Psoas muscle (tissue), 8 donors: ENCODE data around the gene LARP6. TPM values are rescaled to one million over a fixed set of nuclear protein-coding genes. Genes with fewer than 3 reads are reported as not detected.

Source experiments
- ATAC-seq, 4 donors: fragments of 200-7000 bp; cut with Tn5 transposase; one replicate each; pipeline ENCODE4 v1.9.1; 2020; ENCODE audit warnings: moderate library complexity in 3 of 4, mild to moderate bottlenecking in 2 of 4
- DNase-seq, 2 donors: peaks; one replicate each; pipeline ENCODE4 v3.0.0-alpha.2; 2020
- H3K27ac ChIP-seq: fragments of 200-600 bp; one replicate; pipeline ENCODE4 v1.8.0; 2022
- H3K27me3 ChIP-seq, 3 donors: fragments of 200-600 bp in 1 of 3; one replicate each; pipeline versions ENCODE4 v1.6.1 to v1.8.0; 2013 to 2022; ENCODE audit warnings: low read length in 2 of 3, mild to moderate bottlenecking in 2 of 3, moderate library complexity in 1 of 3; ENCODE audit not compliant: insufficient read depth in 3 of 3
- H3K36me3 ChIP-seq, 2 donors: fragments of 200-600 bp in 1 of 2; one replicate each; pipeline versions ENCODE4 v1.6.1 to v1.8.0; 2013 to 2022; ENCODE audit warnings: low read depth in 1 of 2, mild to moderate bottlenecking in 1 of 2, moderate library complexity in 1 of 2; ENCODE audit not compliant: insufficient read depth in 1 of 2
- H3K4me1 ChIP-seq: fragments of 200-600 bp; one replicate; pipeline ENCODE4 v1.8.0; 2022
- H3K4me3 ChIP-seq: fragments of 200-600 bp; one replicate; pipeline ENCODE4 v1.8.0; 2022; ENCODE audit warnings: mild to moderate bottlenecking
- H3K9me3 ChIP-seq: fragments of 200-600 bp; one replicate; pipeline ENCODE4 v1.8.0; 2022
- CTCF ChIP-seq: fragments of 200-600 bp; IDR thresholded peaks from one replicate; pipeline ENCODE4 v1.8.0; 2022; ENCODE audit warnings: antibody characterized with exemption
- WGBS, 3 donors: extraction: QIAGEN DNeasy Blood & Tissue Kit; methylation state at CpG; one replicate each; pipeline versions ENCODE4 v1.1.6 to v1.1.7; 2013; 5-methylcytosine and 5-hydroxymethylcytosine counted together
- intact Hi-C, 2 donors: fragments of 100-400 bp; cut with DNase I; formaldehyde crosslinking; loops; one replicate each; pipeline versions ENCODE4 v1.11.0 to v1.14.2; 2022
- polyA plus RNA-seq, 3 donors: library from polyadenylated mRNA; stranded (reverse); fragments of 200-250 nt; gene quantifications; one replicate each; pipeline ENCODE4 v1.2.3, GENCODE V29; 2013
- total RNA-seq, 4 donors: library from RNA; stranded (reverse); fragmentation: NEBNext Ultra II Directional in 2 of 4; extraction: Animal tissue kit (Norgen Biotek cat#: 25700) in 2 of 4; gene quantifications; one replicate each; pipeline versions ENCODE4 v1.2.1 to v1.2.4, GENCODE V29; 2021 to 2023
- donor health status: healthy with polysubstance abuse.
- donor health status: DM: no; HTN: no; CAD: no; lungs with moderate emphysema.
- donor health status: Bipolar disorder and iron deficiency.
- donor health status: healthy.
- donor health status: DM: yes; HTN: yes; CAD: no.
- donor health status: DM: no; HTN: no; CAD: no.
- donor health status: DM: no; HTN: no; CAD: no.
- donor health status: DM: yes; HTN: yes; CAD: no.

The LARP6 gene
- total and polyA plus RNA-seq, 7 donors, result 2.9 to 18.9 (median 6.4) TPM

- no peak for ATAC-seq
- H3K27me3 ChIP-seq, result peaks cover 0 to 4% (median 0%) of the 10 kb centered on the region in 3 donors
- 57 to 64% (median 62%) methylated on average over 11 of the region's 11 CpGs for WGBS, 3 donors
- TF ChIP-seq CTCF, result no peak
- H3K9me3 ChIP-seq, result no peaks in the 10 kb centered on the region
- H3K36me3 ChIP-seq, result no peaks in the 10 kb centered on the region
- intact Hi-C loops, result no loop called here
- H3K4me1 ChIP-seq, result no peaks in the 10 kb centered on the region
- H3K4me3 ChIP-seq, result peak overlapping the region; percentile 81
- no peak for DNase-seq
- H3K27ac ChIP-seq, result peak overlapping the region; percentile 81
These were observed 1.2 kb downstream of the LARP6 start for GRCh38 chr15:70852501-70853317.

- intact Hi-C loops, result no loop called here
- no peak for ATAC-seq
- Histone ChIP-seq H3K27me3 (peaks cover 0 to 4% (median 0%) of the 10 kb centered on the region in 3 donors), H3K27ac (no peak overlapping the region), H3K4me3 (peak overlapping the region; percentile 81), H3K36me3 (no peaks in the 10 kb centered on the region), H3K4me1 (no peaks in the 10 kb centered on the region), H3K9me3 (no peaks in the 10 kb centered on the region)
- 78 to 87% (median 81%) methylated on average over 6 of the region's 6 CpGs for WGBS, 3 donors
- DNase-seq, result no peak
- TF ChIP-seq CTCF, result no peak
These were observed 2.1 kb downstream of the LARP6 start for GRCh38 chr15:70851889-70852288.

GRCh38 chr15:70845602-70846360 lies 8.2 kb downstream of the LARP6 start:
- Histone ChIP-seq H3K9me3 (no peaks in the 10 kb centered on the region), H3K36me3 (no peaks in the 10 kb centered on the region), H3K27me3 (no peaks in the 10 kb centered on the region), H3K4me3 (no peak overlapping the region), H3K4me1 (no peaks in the 10 kb centered on the region), H3K27ac (no peak overlapping the region)
- no peak for TF ChIP-seq CTCF
- ATAC-seq (no peak), DNase-seq (no peak)
- intact Hi-C loops, result no loop called here
- 95 to 97% (median 96%) methylated on average over 6 of the region's 6 CpGs for WGBS, 3 donors

- DNase-seq (peak in 1 of 2 donors; percentile 60), ATAC-seq (peak in 2 of 4 donors; percentile 40 to 60)
- 88 to 95% (median 94%) methylated on average over 2 of the region's 2 CpGs for WGBS, 3 donors
- peaks cover 0 to 4% of the 10 kb centered on the region in 2 donors for H3K36me3 ChIP-seq
- no peak overlapping the region for H3K4me3 ChIP-seq
- no peaks in the 10 kb centered on the region for H3K9me3 ChIP-seq
- no peak overlapping the region for H3K27ac ChIP-seq
- H3K4me1 ChIP-seq, result peaks cover 11% of the 10 kb centered on the region
- H3K27me3 ChIP-seq, result no peaks in the 10 kb centered on the region
- intact Hi-C loops, result no loop called here
- TF ChIP-seq CTCF, result no peak
These were observed 16.5 kb downstream of the LARP6 start for GRCh38 chr15:70837476-70837875.
